Ishikawa (cell line): ENCODE data around the gene TRPM1.
A peak's percentile ranks its signal among the peaks of the same experiment; 100 is the strongest.

Experiments used
- CEBPB ChIP-seq: IDR thresholded peaks from 2 replicates; pipeline ENCODE4 v1.6.1; 2012
- EP300 ChIP-seq: IDR thresholded peaks from 2 replicates; pipeline ENCODE4 v1.6.1; 2012; ENCODE audit warnings: borderline replicate concordance
- FOXM1 ChIP-seq: IDR thresholded peaks from 2 replicates; pipeline ENCODE4 v1.6.1; 2012; ENCODE audit warnings: low read depth, borderline replicate concordance
- MAX ChIP-seq: IDR thresholded peaks from 2 replicates; pipeline ENCODE4 v1.6.1; 2012
- RAD21 ChIP-seq: IDR thresholded peaks from 2 replicates; pipeline ENCODE4 v1.6.1; 2012; ENCODE audit warnings: low read depth
- TAF1 ChIP-seq: IDR thresholded peaks from 2 replicates; pipeline ENCODE4 v1.6.1; 2012; ENCODE audit warnings: low read depth, mild to moderate bottlenecking
- TCF12 ChIP-seq: IDR thresholded peaks from 2 replicates; pipeline ENCODE4 v1.6.1; 2012; ENCODE audit warnings: low read depth
- YY1 ChIP-seq: IDR thresholded peaks from 2 replicates; pipeline ENCODE4 v1.6.1; 2012; ENCODE audit warnings: low read depth

- TF ChIP-seq FOXM1, result no peak
- TF ChIP-seq YY1, result no peak
- no peak for TF ChIP-seq EP300
- TF ChIP-seq RAD21, result no peak
- no peak for TF ChIP-seq TCF12
- TF ChIP-seq MAX, result 0 out of 2 replicates have a peak, but pooled peaks have one; percentile 15
- no peak for TF ChIP-seq TAF1
- no peak for TF ChIP-seq CEBPB
Observed at GRCh38 chr15:30953731-30954378, 147.7 kb downstream of the TRPM1 start.
